ENCODE results near the gene CST7. TPM values are rescaled to one million over a fixed set of nuclear protein-coding genes. Genes with fewer than 3 reads are reported as not detected.

The CST7 gene
- total RNA-seq, 1 donor from 2014 or later = not detected

GRCh38 chr20:24981282-24981681, 32.2 kb downstream of the CST7 start:
- Histone ChIP-seq H3K9me3 (ENCODE audit: low read depth) (peaks cover 4% of the 10 kb centered on the region), H3K4me2 (no peak overlapping the region), H4K20me1 (ENCODE audit: low read depth) (no peaks in the 10 kb centered on the region), H3K4me1 (no peaks in the 10 kb centered on the region), H3K79me2 (ENCODE audit: low read depth) (peaks cover 12% of the 10 kb centered on the region), H3F3A (ENCODE audit: low read depth) (no peaks in the 10 kb centered on the region), H2AFZ (replicated peaks) (no peak overlapping the region), H3K27me3 (no peaks in the 10 kb centered on the region), H3K27ac (no peak overlapping the region), H3K9ac (no peak overlapping the region), H3K36me3 (peaks cover 10% of the 10 kb centered on the region), H3K4me3 (no peak overlapping the region)
- Mint-ChIP-seq H3K27me3 (ENCODE audit: insufficient read depth, low read depth) (peaks cover 7% of the 10 kb centered on the region), H3K9me3 (peaks cover 18% of the 10 kb centered on the region), H3K27ac (no peak overlapping the region), H3K4me1 (peaks cover 3% of the 10 kb centered on the region), H3K36me3 (peaks cover 62% of the 10 kb centered on the region), H3K4me3 (no peak overlapping the region)
- no peak for DNase-seq (ENCODE audit: low spot score)
- TF ChIP-seq CTCF (IDR thresholded peaks at IDR 0.05) (no peak), EZH2 (IDR thresholded peaks at IDR 0.05) (no peak), EZH2phosphoT487 (IDR thresholded peaks at IDR 0.05) (no peak)

GRCh38 chr20:24981790-24982189, 32.7 kb downstream of the CST7 start:
- TF ChIP-seq EZH2 (IDR thresholded peaks at IDR 0.05) (no peak), CTCF (IDR thresholded peaks at IDR 0.05) (no peak), EZH2phosphoT487 (IDR thresholded peaks at IDR 0.05) (no peak)
- peaks cover 3% of the 10 kb centered on the region for H3K4me1 Mint-ChIP-seq
- Histone ChIP-seq H3K9me3 (ENCODE audit: low read depth) (no peaks in the 10 kb centered on the region), H3F3A (ENCODE audit: low read depth) (no peaks in the 10 kb centered on the region), H3K27ac (no peak overlapping the region), H3K9ac (no peak overlapping the region), H3K79me2 (ENCODE audit: low read depth) (peaks cover 17% of the 10 kb centered on the region), H4K20me1 (ENCODE audit: low read depth) (no peaks in the 10 kb centered on the region), H3K4me2 (no peak overlapping the region), H3K36me3 (peaks cover 7% of the 10 kb centered on the region), H3K4me3 (no peak overlapping the region), H3K27me3 (no peaks in the 10 kb centered on the region), H3K4me1 (no peaks in the 10 kb centered on the region), H2AFZ (replicated peaks) (no peak overlapping the region)
- no peak for DNase-seq (ENCODE audit: low spot score)
- no peak overlapping the region for H3K4me3 Mint-ChIP-seq
- peaks cover 17% of the 10 kb centered on the region for H3K9me3 Mint-ChIP-seq
- H3K36me3 Mint-ChIP-seq = peaks cover 57% of the 10 kb centered on the region
- H3K27me3 Mint-ChIP-seq (ENCODE audit: insufficient read depth, low read depth) = peaks cover 7% of the 10 kb centered on the region
- H3K27ac Mint-ChIP-seq = no peak overlapping the region

GRCh38 chr20:24983896-24984295, 34.8 kb downstream of the CST7 start:
- TF ChIP-seq EZH2phosphoT487 (IDR thresholded peaks at IDR 0.05) = no peak
- no peak for TF ChIP-seq EZH2 (IDR thresholded peaks at IDR 0.05)
- TF ChIP-seq CTCF (IDR thresholded peaks at IDR 0.05) = no peak
- Histone ChIP-seq H2AFZ (replicated peaks) (no peak overlapping the region), H3K4me3 (no peak overlapping the region), H3K27ac (no peak overlapping the region), H3K27me3 (no peaks in the 10 kb centered on the region), H3K9ac (no peak overlapping the region), H4K20me1 (ENCODE audit: low read depth) (no peaks in the 10 kb centered on the region), H3K36me3 (peaks cover 5% of the 10 kb centered on the region), H3F3A (ENCODE audit: low read depth) (no peaks in the 10 kb centered on the region), H3K4me2 (no peak overlapping the region), H3K79me2 (ENCODE audit: low read depth) (peaks cover 37% of the 10 kb centered on the region), H3K4me1 (no peaks in the 10 kb centered on the region), H3K9me3 (ENCODE audit: low read depth) (no peaks in the 10 kb centered on the region)
- Mint-ChIP-seq H3K27me3 (ENCODE audit: insufficient read depth, low read depth) (peaks cover 7% of the 10 kb centered on the region), H3K9me3 (peaks cover 15% of the 10 kb centered on the region), H3K27ac (no peak overlapping the region), H3K4me3 (no peak overlapping the region), H3K4me1 (peaks cover 3% of the 10 kb centered on the region), H3K36me3 (peaks cover 38% of the 10 kb centered on the region)
- DNase-seq (ENCODE audit: low spot score) = no peak
